Mammary epithelial cell (primary cell): ENCODE measurements around the gene SCNN1G.

ENCODE experiments used
- CTCF ChIP-seq, 2 donors: IDR thresholded peaks in 1 of 2; conservative IDR thresholded peaks in 1 of 2; 2 replicates each; pipeline ENCODE4 v1.5.1; 2011 to 2012; ENCODE audit warnings: inconsistent platforms in 2 of 2, low read length in 2 of 2, mild to moderate bottlenecking in 2 of 2, control low read depth in 1 of 2, low read depth in 1 of 2; ENCODE audit not compliant: insufficient read depth in 1 of 2; ENCODE audit errors: extremely low read depth in 1 of 2
- EZH2 ChIP-seq: IDR thresholded peaks from 2 replicates; pipeline ENCODE4 v1.6.1; 2012; ENCODE audit warnings: low read length, inconsistent platforms, borderline replicate concordance

GRCh38 chr16:23244122-23244521, 61.6 kb downstream of the SCNN1G start:
- TF ChIP-seq CTCF (conservative IDR thresholded peaks at IDR 0.05 in 1 of 2, IDR thresholded peaks at IDR 0.05 in 1 of 2; ENCODE audit: extremely low read depth in 1 of 2, insufficient read depth in 1 of 2, low read depth in 1 of 2, low read length in 2 of 2) (no peak), EZH2 (no peak)
